Endothelial cell of umbilical vein (primary cell): ENCODE results near the gene AKNA.

Experiments
- EZH2 ChIP-seq: IDR thresholded peaks from 2 replicates; pipeline ENCODE4 v1.6.1; 2012; ENCODE audit warnings: borderline replicate concordance, low read depth, mild to moderate bottlenecking, moderate library complexity, low read length, inconsistent platforms; ENCODE audit not compliant: severe bottlenecking
- GATA2 ChIP-seq: IDR thresholded peaks from 2 replicates; pipeline ENCODE4 v1.7.0; 2011; ENCODE audit warnings: low read depth, mild to moderate bottlenecking, moderate library complexity, mixed read lengths, low read length; ENCODE audit not compliant: insufficient read length, insufficient read depth
- MYC ChIP-seq: IDR thresholded peaks from one replicate; pipeline ENCODE4 v1.6.1; 2011; ENCODE audit warnings: mild to moderate bottlenecking, low read depth, low read length
- POLR2A ChIP-seq: IDR thresholded peaks from 2 replicates; pipeline ENCODE4 v1.6.1; 2012; ENCODE audit warnings: low read depth, mild to moderate bottlenecking, control low read depth, low read length
- POLR2AphosphoS5 ChIP-seq: IDR thresholded peaks from 2 replicates; pipeline ENCODE4 v1.6.1; 2012; ENCODE audit warnings: low read depth, mild to moderate bottlenecking, control low read depth, low read length, moderate library complexity; ENCODE audit not compliant: insufficient read depth
- TF ChIP-seq, protein P1 (sequence below), 2 donors: IDR thresholded peaks; 1 replicate in 1 of 2; 2 replicates in 1 of 2; pipeline ENCODE4 v1.5.1; 2011; ENCODE audit warnings: low read length in 2 of 2, mild to moderate bottlenecking in 2 of 2, moderate library complexity in 2 of 2, control low read depth in 1 of 2, inconsistent platforms in 1 of 2, low read depth in 1 of 2; ENCODE audit not compliant: insufficient read depth in 1 of 2; ENCODE audit errors: extremely low read depth in 1 of 2
- TF ChIP-seq, protein P2 (sequence below): IDR thresholded peaks from 2 replicates; pipeline ENCODE4 v1.6.1; 2011; ENCODE audit not compliant: insufficient read depth, insufficient read length

DNA sequence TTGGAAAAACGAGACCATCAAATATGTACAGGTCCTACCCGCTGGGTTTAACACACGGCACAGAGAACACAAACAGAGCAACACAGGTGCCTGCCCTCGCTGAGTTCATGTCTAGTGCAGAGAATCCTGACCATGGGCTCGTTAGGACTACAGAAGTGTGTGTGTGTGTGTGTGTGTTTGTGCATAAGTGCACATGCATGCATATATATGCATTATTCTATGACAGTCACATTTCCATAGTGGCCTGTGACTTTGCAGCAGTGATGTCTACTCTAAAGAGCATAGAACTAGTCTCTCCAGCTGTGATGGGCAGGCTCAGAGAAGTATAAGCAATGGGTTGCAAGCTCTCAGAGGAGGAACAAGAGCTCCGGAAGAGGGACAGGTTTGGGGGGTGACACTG, 30.4 kb downstream of the AKNA start:
- TF ChIP-seq, protein P1, sequence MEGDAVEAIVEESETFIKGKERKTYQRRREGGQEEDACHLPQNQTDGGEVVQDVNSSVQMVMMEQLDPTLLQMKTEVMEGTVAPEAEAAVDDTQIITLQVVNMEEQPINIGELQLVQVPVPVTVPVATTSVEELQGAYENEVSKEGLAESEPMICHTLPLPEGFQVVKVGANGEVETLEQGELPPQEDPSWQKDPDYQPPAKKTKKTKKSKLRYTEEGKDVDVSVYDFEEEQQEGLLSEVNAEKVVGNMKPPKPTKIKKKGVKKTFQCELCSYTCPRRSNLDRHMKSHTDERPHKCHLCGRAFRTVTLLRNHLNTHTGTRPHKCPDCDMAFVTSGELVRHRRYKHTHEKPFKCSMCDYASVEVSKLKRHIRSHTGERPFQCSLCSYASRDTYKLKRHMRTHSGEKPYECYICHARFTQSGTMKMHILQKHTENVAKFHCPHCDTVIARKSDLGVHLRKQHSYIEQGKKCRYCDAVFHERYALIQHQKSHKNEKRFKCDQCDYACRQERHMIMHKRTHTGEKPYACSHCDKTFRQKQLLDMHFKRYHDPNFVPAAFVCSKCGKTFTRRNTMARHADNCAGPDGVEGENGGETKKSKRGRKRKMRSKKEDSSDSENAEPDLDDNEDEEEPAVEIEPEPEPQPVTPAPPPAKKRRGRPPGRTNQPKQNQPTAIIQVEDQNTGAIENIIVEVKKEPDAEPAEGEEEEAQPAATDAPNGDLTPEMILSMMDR (IDR thresholded peaks at IDR 0.05; ENCODE audit: extremely low read depth in 1 of 2, insufficient read depth in 1 of 2, low read depth in 1 of 2, low read length in 2 of 2): no peak
- no peak for TF ChIP-seq POLR2AphosphoS5
- no peak for TF ChIP-seq GATA2
- no peak for TF ChIP-seq POLR2A
- TF ChIP-seq, protein P2, sequence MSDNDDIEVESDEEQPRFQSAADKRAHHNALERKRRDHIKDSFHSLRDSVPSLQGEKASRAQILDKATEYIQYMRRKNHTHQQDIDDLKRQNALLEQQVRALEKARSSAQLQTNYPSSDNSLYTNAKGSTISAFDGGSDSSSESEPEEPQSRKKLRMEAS: no peak
- no peak for TF ChIP-seq EZH2
- TF ChIP-seq MYC: no peak
